Astrocyte (in vitro differentiated cells and primary cell): ENCODE data around the gene PRKCE. TPM values are rescaled to one million over a fixed set of nuclear protein-coding genes. Genes with fewer than 3 reads are reported as not detected.
A peak's percentile ranks its signal among the peaks of the same experiment; 100 is the strongest.

ENCODE experiments used
- DNase-seq: peaks from one replicate; pipeline ENCODE4 v3.0.0-alpha.2; 2010; ENCODE audit warnings: low read depth
- FAIRE-seq: peaks from 2 replicates; lab custom pipeline; 2011; peaks lifted over from hg19 to GRCh38; lab: Jason Lieb, UNC
- H2AFZ ChIP-seq: 2 replicates; pipeline ENCODE4 v1.6.0; 2012; ENCODE audit warnings: low read depth, low read length, inconsistent platforms
- H3K27ac ChIP-seq: 2 replicates; pipeline ENCODE4 v1.5.1; 2011; ENCODE audit warnings: low read depth, low read length, inconsistent platforms
- H3K27me3 ChIP-seq: 2 replicates; pipeline ENCODE4 v1.6.0; 2011; ENCODE audit warnings: low read length, inconsistent platforms; ENCODE audit not compliant: insufficient read depth
- H3K36me3 ChIP-seq: 2 replicates; pipeline ENCODE4 v1.5.1; 2011; ENCODE audit warnings: low read length, inconsistent platforms; ENCODE audit not compliant: insufficient read depth
- H3K4me1 ChIP-seq: 2 replicates; pipeline ENCODE4 v1.5.1; 2011; ENCODE audit warnings: low read length, inconsistent platforms; ENCODE audit not compliant: insufficient read depth
- H3K4me2 ChIP-seq: 2 replicates; pipeline ENCODE4 v1.6.0; 2012; ENCODE audit warnings: low read length, inconsistent platforms
- H3K4me3 ChIP-seq: 2 replicates; pipeline ENCODE4 v1.5.1; 2011; ENCODE audit warnings: low read depth, mild to moderate bottlenecking, low read length, inconsistent platforms; ENCODE audit not compliant: insufficient read depth
- H3K79me2 ChIP-seq: 2 replicates; pipeline ENCODE4 v1.6.0; 2012; ENCODE audit warnings: mild to moderate bottlenecking, low read length, inconsistent platforms; ENCODE audit not compliant: insufficient read depth
- H3K9ac ChIP-seq: 2 replicates; pipeline ENCODE4 v1.6.0; 2012; ENCODE audit warnings: mild to moderate bottlenecking, low read length, inconsistent platforms
- H3K9me3 ChIP-seq: 2 replicates; pipeline ENCODE4 v1.5.1; 2012; ENCODE audit warnings: low read depth, mild to moderate bottlenecking, low read length, inconsistent platforms; ENCODE audit not compliant: insufficient read depth
- H4K20me1 ChIP-seq: 2 replicates; pipeline ENCODE4 v1.6.0; 2012; ENCODE audit warnings: low read length, inconsistent platforms; ENCODE audit not compliant: insufficient read depth
- H3K27ac Mint-ChIP-seq: one replicate; pipeline ENCODE4 v1.8.0; 2021; ENCODE audit warnings: mild to moderate bottlenecking, mixed read lengths; ENCODE audit not compliant: unreplicated experiment
- H3K27me3 Mint-ChIP-seq: one replicate; pipeline ENCODE4 v1.8.0; 2021; ENCODE audit warnings: low read depth, mixed read lengths; ENCODE audit not compliant: unreplicated experiment
- H3K36me3 Mint-ChIP-seq: one replicate; pipeline ENCODE4 v1.8.0; 2021; ENCODE audit warnings: low read depth, mixed read lengths; ENCODE audit not compliant: unreplicated experiment
- H3K4me1 Mint-ChIP-seq: one replicate; pipeline ENCODE4 v1.8.0; 2021; ENCODE audit warnings: low read depth, mixed read lengths; ENCODE audit not compliant: unreplicated experiment
- H3K4me3 Mint-ChIP-seq: one replicate; pipeline ENCODE4 v1.8.0; 2021; ENCODE audit warnings: mild to moderate bottlenecking, moderate library complexity, mixed read lengths; ENCODE audit not compliant: unreplicated experiment
- H3K9me3 Mint-ChIP-seq: one replicate; pipeline ENCODE4 v1.8.0; 2021; ENCODE audit warnings: mild to moderate bottlenecking, mixed read lengths; ENCODE audit not compliant: unreplicated experiment
- EZH2 ChIP-seq: IDR thresholded peaks from 2 replicates; pipeline ENCODE4 v1.6.1; 2012; ENCODE audit warnings: mild to moderate bottlenecking, low read length, inconsistent platforms; ENCODE audit not compliant: insufficient read depth
- total RNA-seq: library from RNA; stranded (reverse); gene quantifications from 2 replicates; pipeline ENCODE4 v1.2.1, GENCODE V29; 2021
- TF ChIP-seq, protein P1 (sequence below): IDR thresholded peaks from 2 replicates; pipeline ENCODE4 v1.5.1; 2011; ENCODE audit warnings: low read depth, mild to moderate bottlenecking, inconsistent platforms, low read length, moderate library complexity; ENCODE audit not compliant: insufficient read depth

The PRKCE gene
- total RNA-seq, 1 donor from 2014 or later = 12.8 TPM

GRCh38 chr2:45851111-45851510 is 199.6 kb downstream of the PRKCE start:
- H3K4me3 ChIP-seq = no peak overlapping the region
- peaks cover 5% of the 10 kb centered on the region for H3K9me3 Mint-ChIP-seq
- H3K27me3 Mint-ChIP-seq = peaks cover 6% of the 10 kb centered on the region
- H3K36me3 Mint-ChIP-seq = peaks cover 3% of the 10 kb centered on the region
- no peaks in the 10 kb centered on the region for H3K36me3 ChIP-seq
- H4K20me1 ChIP-seq = peaks cover 3% of the 10 kb centered on the region
- no peaks in the 10 kb centered on the region for H3K27me3 ChIP-seq
- no peak overlapping the region for H3K27ac ChIP-seq
- H3K4me1 Mint-ChIP-seq = peaks cover 16% of the 10 kb centered on the region
- FAIRE-seq (no peak), DNase-seq (no peak)
- peaks cover 11% of the 10 kb centered on the region for H3K4me1 ChIP-seq
- H3K27ac Mint-ChIP-seq = no peak overlapping the region
- H3K9ac ChIP-seq = no peak overlapping the region
- no peak overlapping the region for H3K4me2 ChIP-seq
- no peak overlapping the region for H3K4me3 Mint-ChIP-seq
- no peaks in the 10 kb centered on the region for H3K79me2 ChIP-seq
- no peaks in the 10 kb centered on the region for H3K9me3 ChIP-seq
- no peak for TF ChIP-seq EZH2
- TF ChIP-seq, protein P1, sequence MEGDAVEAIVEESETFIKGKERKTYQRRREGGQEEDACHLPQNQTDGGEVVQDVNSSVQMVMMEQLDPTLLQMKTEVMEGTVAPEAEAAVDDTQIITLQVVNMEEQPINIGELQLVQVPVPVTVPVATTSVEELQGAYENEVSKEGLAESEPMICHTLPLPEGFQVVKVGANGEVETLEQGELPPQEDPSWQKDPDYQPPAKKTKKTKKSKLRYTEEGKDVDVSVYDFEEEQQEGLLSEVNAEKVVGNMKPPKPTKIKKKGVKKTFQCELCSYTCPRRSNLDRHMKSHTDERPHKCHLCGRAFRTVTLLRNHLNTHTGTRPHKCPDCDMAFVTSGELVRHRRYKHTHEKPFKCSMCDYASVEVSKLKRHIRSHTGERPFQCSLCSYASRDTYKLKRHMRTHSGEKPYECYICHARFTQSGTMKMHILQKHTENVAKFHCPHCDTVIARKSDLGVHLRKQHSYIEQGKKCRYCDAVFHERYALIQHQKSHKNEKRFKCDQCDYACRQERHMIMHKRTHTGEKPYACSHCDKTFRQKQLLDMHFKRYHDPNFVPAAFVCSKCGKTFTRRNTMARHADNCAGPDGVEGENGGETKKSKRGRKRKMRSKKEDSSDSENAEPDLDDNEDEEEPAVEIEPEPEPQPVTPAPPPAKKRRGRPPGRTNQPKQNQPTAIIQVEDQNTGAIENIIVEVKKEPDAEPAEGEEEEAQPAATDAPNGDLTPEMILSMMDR = no peak
- no peak overlapping the region for H2AFZ ChIP-seq

GRCh38 chr2:45851576-45852304 is 200.3 kb downstream of the PRKCE start:
- H3K4me1 Mint-ChIP-seq = peaks cover 16% of the 10 kb centered on the region
- no peaks in the 10 kb centered on the region for H3K9me3 ChIP-seq
- no peaks in the 10 kb centered on the region for H3K79me2 ChIP-seq
- no peaks in the 10 kb centered on the region for H3K27me3 ChIP-seq
- no peak overlapping the region for H3K27ac ChIP-seq
- DNase-seq (peak; percentile 79), FAIRE-seq (no peak)
- H3K27ac Mint-ChIP-seq = no peak overlapping the region
- no peaks in the 10 kb centered on the region for H3K36me3 ChIP-seq
- no peak overlapping the region for H3K4me3 Mint-ChIP-seq
- H4K20me1 ChIP-seq = peaks cover 3% of the 10 kb centered on the region
- H3K9ac ChIP-seq = no peak overlapping the region
- no peak overlapping the region for H2AFZ ChIP-seq
- H3K36me3 Mint-ChIP-seq = no peaks in the 10 kb centered on the region
- H3K4me2 ChIP-seq = no peak overlapping the region
- H3K27me3 Mint-ChIP-seq = peaks cover 6% of the 10 kb centered on the region
- TF ChIP-seq EZH2 = no peak
- TF ChIP-seq, protein P1 = no peak
- H3K4me3 ChIP-seq = no peak overlapping the region
- peaks cover 11% of the 10 kb centered on the region for H3K4me1 ChIP-seq
- peaks cover 5% of the 10 kb centered on the region for H3K9me3 Mint-ChIP-seq

- TF ChIP-seq, protein P1 = no peak
- no peak for TF ChIP-seq EZH2
- Histone ChIP-seq H3K9ac (no peak overlapping the region), H3K27ac (no peak overlapping the region), H3K79me2 (no peaks in the 10 kb centered on the region), H3K4me1 (peaks cover 11% of the 10 kb centered on the region), H3K36me3 (no peaks in the 10 kb centered on the region), H4K20me1 (peaks cover 3% of the 10 kb centered on the region), H3K4me2 (no peak overlapping the region), H3K27me3 (no peaks in the 10 kb centered on the region), H2AFZ (no peak overlapping the region), H3K4me3 (no peak overlapping the region), H3K9me3 (no peaks in the 10 kb centered on the region)
- no peaks in the 10 kb centered on the region for H3K36me3 Mint-ChIP-seq
- H3K27ac Mint-ChIP-seq = no peak overlapping the region
- H3K27me3 Mint-ChIP-seq = peaks cover 6% of the 10 kb centered on the region
- peaks cover 16% of the 10 kb centered on the region for H3K4me1 Mint-ChIP-seq
- no peak overlapping the region for H3K4me3 Mint-ChIP-seq
- FAIRE-seq (no peak), DNase-seq (no peak)
- H3K9me3 Mint-ChIP-seq = peaks cover 5% of the 10 kb centered on the region
These were observed 201.1 kb downstream of the PRKCE start for GRCh38 chr2:45852450-45853150.
